Aorta (tissue), 5 donors: ENCODE data around the gene OTP. TPM values are rescaled to one million over a fixed set of nuclear protein-coding genes. Genes with fewer than 3 reads are reported as not detected.
A peak's percentile ranks its signal among the peaks of the same experiment; 100 is the strongest.

Source experiments
- ATAC-seq: fragments of 200-7000 bp; cut with Tn5 transposase; one replicate; pipeline ENCODE4 v1.9.1; 2022; ENCODE audit warnings: moderate library complexity; ENCODE audit not compliant: low FRiP score
- DNase-seq, 2 donors: peaks; one replicate each; pipeline ENCODE4 v3.0.0-alpha.2; 2020
- H3K27ac ChIP-seq, 2 donors: one replicate each; pipeline ENCODE4 v1.5.1; 2013; ENCODE audit warnings: low read length in 2 of 2, mild to moderate bottlenecking in 2 of 2, moderate library complexity in 2 of 2, control low read depth in 1 of 2, inconsistent platforms in 1 of 2, low read depth in 1 of 2
- H3K27me3 ChIP-seq, 2 donors: one replicate each; pipeline ENCODE4 v1.6.1; 2013; ENCODE audit warnings: control low read depth in 1 of 2, low read length in 1 of 2, mild to moderate bottlenecking in 1 of 2, moderate library complexity in 1 of 2; ENCODE audit not compliant: insufficient read depth in 2 of 2, control insufficient read depth in 1 of 2
- H3K36me3 ChIP-seq, 2 donors: one replicate each; pipeline ENCODE4 v1.6.1; 2013; ENCODE audit warnings: control low read depth in 1 of 2, low read length in 1 of 2, mild to moderate bottlenecking in 1 of 2; ENCODE audit not compliant: insufficient read depth in 2 of 2, control insufficient read depth in 1 of 2
- H3K4me1 ChIP-seq, 2 donors: one replicate each; pipeline ENCODE4 v1.6.1; 2013; ENCODE audit warnings: low read length in 2 of 2, control low read depth in 1 of 2, mild to moderate bottlenecking in 1 of 2, moderate library complexity in 1 of 2; ENCODE audit not compliant: insufficient read depth in 2 of 2, control insufficient read depth in 1 of 2
- H3K4me3 ChIP-seq, 2 donors: one replicate each; pipeline ENCODE4 v1.5.1; 2013; ENCODE audit warnings: low read length in 2 of 2, control low read depth in 1 of 2, mild to moderate bottlenecking in 1 of 2
- H3K9me3 ChIP-seq: one replicate; pipeline ENCODE4 v1.6.1; 2013; ENCODE audit warnings: mild to moderate bottlenecking, low read length; ENCODE audit not compliant: control insufficient read depth
- WGBS, 2 donors: extraction: QIAGEN DNeasy Blood & Tissue Kit; methylation state at CpG; one replicate each; pipeline ENCODE4 v1.1.7; 2013; 5-methylcytosine and 5-hydroxymethylcytosine counted together
- intact Hi-C, 2 donors: fragments of 100-400 bp; cut with DNase I; formaldehyde crosslinking; loops; one replicate each; pipeline versions ENCODE4 v1.14.2 to v1.15.0; 2022
- polyA plus RNA-seq, 2 donors: library from polyadenylated mRNA; stranded (reverse); fragments of 200-250 nt; gene quantifications; one replicate each; pipeline ENCODE4 v1.2.3, GENCODE V29; 2013
- total RNA-seq, 2 donors: library from RNA; stranded (reverse); fragmentation: NEBNext Ultra II Directional; extraction: Animal tissue kit (Norgen Biotek cat#: 25700); gene quantifications; one replicate each; pipeline ENCODE4 v1.2.1, GENCODE V29; 2021
- donor health status: healthy with polysubstance abuse.
- donor health status: Bipolar disorder and iron deficiency.
- donor health status: DM: no; HTN: no; CAD: no.
- donor health status: DM: no; HTN: no; CAD: no.
- donor health status: DM: yes; HTN: yes; CAD: no.

Gene OTP
- total and polyA plus RNA-seq, 4 donors = not detected

DNA sequence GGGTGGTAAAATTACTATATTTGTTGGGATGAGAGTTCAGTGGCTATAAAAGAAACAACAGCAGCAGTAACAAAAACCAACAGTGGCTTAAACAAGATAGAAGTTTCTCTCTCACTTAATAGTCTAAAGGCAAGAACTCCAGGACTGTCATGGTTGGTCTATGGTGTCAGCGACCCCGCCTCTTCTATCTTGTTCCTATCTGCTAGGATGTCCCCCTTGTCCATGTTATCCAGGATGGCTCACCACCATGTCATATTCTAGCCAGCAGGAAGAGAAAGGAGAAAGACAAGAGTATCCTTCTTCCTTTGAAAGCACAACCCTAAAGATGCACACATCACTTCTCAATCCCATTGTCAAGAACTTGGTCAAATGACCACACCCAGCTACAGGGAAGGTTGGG is 11.3 kb upstream of the OTP start:
- DNase-seq = no peak
- no peak overlapping the region for H3K4me3 ChIP-seq
- no peaks in the 10 kb centered on the region for H3K36me3 ChIP-seq
- H3K9me3 ChIP-seq = no peaks in the 10 kb centered on the region
- intact Hi-C loops = loop anchor here in 1 of 2 donors (10.0 kb wide), 1 partner anchor 355 kb away; no protein-coding TSS in a partner anchor
- WGBS, 2 donors = 94 to 97% methylated on average over 2 of the region's 2 CpGs
- no peak overlapping the region for H3K27ac ChIP-seq
- no peaks in the 10 kb centered on the region for H3K27me3 ChIP-seq
- ATAC-seq = no peak
- no peaks in the 10 kb centered on the region for H3K4me1 ChIP-seq

GRCh38 chr5:77645995-77646639 is 7.6 kb upstream of the OTP start:
- WGBS, 2 donors = 65 to 68% methylated on average over 11 of the region's 11 CpGs
- ATAC-seq = no peak
- no peak overlapping the region for H3K4me3 ChIP-seq

GRCh38 chr5:77645158-77645994 is 6.9 kb upstream of the OTP start:
- H3K4me1 ChIP-seq = peaks cover 0 to 3% of the 10 kb centered on the region in 2 donors
- peak overlapping the region; percentile 23 to 35 for H3K4me3 ChIP-seq
- no peaks in the 10 kb centered on the region for H3K36me3 ChIP-seq
- ATAC-seq (peak; percentile 43), DNase-seq (no peak)
- intact Hi-C loops = loop anchor here in 1 of 2 donors (10.0 kb wide), 1 partner anchor 359 kb away; no protein-coding TSS in a partner anchor
- 2% methylated on average over 59 to 80 of the region's 80 CpGs for WGBS, 2 donors
- no peaks in the 10 kb centered on the region for H3K27me3 ChIP-seq
- H3K9me3 ChIP-seq = no peaks in the 10 kb centered on the region
- H3K27ac ChIP-seq = no peak overlapping the region

More at GRCh38 chr5:77645995-77646639, 7.6 kb upstream of the OTP start:
- Histone ChIP-seq H3K9me3 (no peaks in the 10 kb centered on the region), H3K36me3 (no peaks in the 10 kb centered on the region), H3K27ac (no peak overlapping the region), H3K27me3 (no peaks in the 10 kb centered on the region), H3K4me1 (peaks cover 0 to 3% of the 10 kb centered on the region in 2 donors)
- no peak for DNase-seq
- intact Hi-C loops = loop anchor here in 1 of 2 donors (10.0 kb wide), 1 partner anchor 359 kb away; no protein-coding TSS in a partner anchor

DNA sequence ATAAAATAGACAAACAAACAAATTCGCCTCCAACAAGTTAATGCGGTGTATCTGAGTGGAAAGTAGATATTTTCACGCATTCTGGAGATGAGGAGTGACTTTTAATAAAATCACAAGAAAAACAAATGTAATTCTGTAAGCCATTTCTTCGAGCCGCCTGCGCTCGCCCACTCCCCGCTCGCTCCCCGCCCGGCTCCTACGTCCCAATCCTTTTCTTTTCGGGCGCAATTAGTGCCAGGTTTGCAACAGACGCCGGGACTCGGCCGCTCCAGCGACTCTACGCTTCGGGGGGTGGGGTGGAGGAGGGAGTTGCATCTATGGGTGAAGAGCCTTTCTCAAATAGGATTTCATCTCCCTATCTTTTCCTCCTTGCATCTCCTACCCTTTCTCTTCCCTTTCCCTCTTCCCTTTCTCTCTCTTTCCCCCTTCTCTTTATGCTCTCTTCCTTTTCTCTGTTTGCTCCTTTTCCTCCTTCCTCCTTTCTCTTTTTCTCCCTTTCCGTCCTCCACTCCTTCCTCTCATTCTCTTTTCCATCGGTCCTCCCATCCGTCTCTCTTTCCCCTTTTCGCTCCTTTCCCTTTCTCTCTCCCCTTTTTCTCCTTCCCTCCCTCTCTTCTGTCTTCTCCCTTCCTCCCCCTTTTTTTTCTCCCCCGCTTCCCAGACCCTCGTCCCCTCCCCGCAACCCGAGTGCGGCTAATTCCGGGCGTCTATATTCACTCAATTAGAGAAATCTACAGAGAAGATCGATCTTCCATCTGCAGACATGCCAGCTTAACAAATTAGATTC is 6.1 kb upstream of the OTP start:
- Histone ChIP-seq H3K4me3 (peak overlapping the region in 1 of 2 donors; percentile 23), H3K27me3 (no peaks in the 10 kb centered on the region)
- intact Hi-C loops = loop anchor here in 1 of 2 donors (10.0 kb wide), 1 partner anchor 360 kb away; no protein-coding TSS in a partner anchor

GRCh38 chr5:77643654-77644370 is 5.3 kb upstream of the OTP start:
- intact Hi-C loops = loop anchor here in 1 of 2 donors (10.0 kb wide), 1 partner anchor 361 kb away; no protein-coding TSS in a partner anchor
- 8 to 16% methylated on average over 28 of the region's 28 CpGs for WGBS, 2 donors

More for the DNA sequence above, 6.1 kb upstream of the OTP start:
- Histone ChIP-seq H3K27ac (no peak overlapping the region), H3K9me3 (no peaks in the 10 kb centered on the region), H3K36me3 (no peaks in the 10 kb centered on the region), H3K4me1 (peaks cover 0 to 3% of the 10 kb centered on the region in 2 donors)
- no peak for ATAC-seq
- no peak for DNase-seq
- WGBS, 2 donors = 10 to 11% methylated on average over 33 of the region's 33 CpGs

DNA sequence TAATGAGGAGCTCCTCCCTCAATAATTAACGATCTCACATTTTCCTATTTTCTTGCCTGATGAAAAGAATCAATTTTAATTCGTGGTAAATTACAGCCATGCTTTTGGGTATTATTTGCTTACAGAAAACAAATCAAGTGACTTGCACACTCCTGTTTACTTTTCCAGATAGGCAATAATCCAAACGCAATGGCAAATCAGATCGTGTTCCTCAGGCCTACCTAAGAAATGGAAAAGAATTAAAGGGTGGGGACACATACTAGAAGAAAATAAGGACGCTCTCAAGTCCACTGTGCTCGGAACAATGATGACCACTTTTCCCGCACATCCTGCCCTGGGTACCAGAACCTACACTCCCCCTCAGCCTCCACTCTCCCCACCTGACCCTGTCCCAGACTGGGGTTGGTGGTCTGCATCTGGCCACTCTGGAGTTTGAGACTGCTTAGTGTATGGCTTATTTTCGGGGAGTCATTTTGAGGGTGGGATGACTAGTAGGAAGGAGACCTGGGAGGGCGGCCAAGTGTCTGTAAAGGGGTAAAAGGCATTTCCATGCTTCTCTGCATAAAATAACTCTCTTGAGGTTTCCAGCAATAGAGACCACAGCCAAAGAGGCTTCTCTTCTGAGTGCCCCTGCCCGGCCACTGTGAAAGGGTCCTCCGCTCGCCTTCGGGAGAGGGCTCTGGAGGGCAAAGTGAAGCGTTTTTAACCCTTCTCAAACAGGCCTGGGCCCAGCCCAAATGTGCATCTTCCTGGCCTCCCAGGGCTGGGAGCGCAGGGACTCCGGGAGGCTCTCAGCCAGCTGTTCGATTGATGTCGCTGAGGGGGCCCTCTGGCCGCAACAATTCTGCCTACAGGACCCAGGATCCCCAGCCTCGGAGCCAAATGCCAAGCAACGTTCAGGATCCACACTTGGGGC is 4.5 kb upstream of the OTP start:
- H3K27me3 ChIP-seq = no peaks in the 10 kb centered on the region

More at GRCh38 chr5:77643654-77644370, 5.3 kb upstream of the OTP start:
- no peak for DNase-seq
- Histone ChIP-seq H3K4me3 (no peak overlapping the region), H3K4me1 (peaks cover 0 to 3% of the 10 kb centered on the region in 2 donors), H3K9me3 (no peaks in the 10 kb centered on the region), H3K27ac (no peak overlapping the region), H3K27me3 (no peaks in the 10 kb centered on the region), H3K36me3 (no peaks in the 10 kb centered on the region)
- no peak for ATAC-seq

GRCh38 chr5:77641963-77642737 is 3.6 kb upstream of the OTP start:
- intact Hi-C loops = loop anchor here in 1 of 2 donors (10.0 kb wide), 1 partner anchor 363 kb away; no protein-coding TSS in a partner anchor
- H3K4me1 ChIP-seq = peaks cover 0 to 3% of the 10 kb centered on the region in 2 donors
- WGBS, 2 donors = 28 to 29% methylated on average over 19 of the region's 19 CpGs
- H3K4me3 ChIP-seq = no peak overlapping the region
- H3K27ac ChIP-seq = no peak overlapping the region
- no peak for DNase-seq
- no peaks in the 10 kb centered on the region for H3K27me3 ChIP-seq
- no peaks in the 10 kb centered on the region for H3K36me3 ChIP-seq
- H3K9me3 ChIP-seq = no peaks in the 10 kb centered on the region
- no peak for ATAC-seq

More for the DNA sequence above, 4.5 kb upstream of the OTP start:
- ATAC-seq (no peak), DNase-seq (no peak)
- Histone ChIP-seq H3K9me3 (no peaks in the 10 kb centered on the region), H3K36me3 (no peaks in the 10 kb centered on the region), H3K27ac (no peak overlapping the region), H3K4me3 (no peak overlapping the region), H3K4me1 (peaks cover 0 to 3% of the 10 kb centered on the region in 2 donors)
- WGBS, 2 donors = 17 to 21% methylated on average over 21 of the region's 21 CpGs
- intact Hi-C loops = loop anchor here in 1 of 2 donors (10.0 kb wide), 1 partner anchor 362 kb away; no protein-coding TSS in a partner anchor
